Kidney epithelial cell (primary cell): ENCODE results near the gene TNFRSF6B. TPM values are rescaled to one million over a fixed set of nuclear protein-coding genes. Genes with fewer than 3 reads are reported as not detected.

Source experiments
- DNase-seq: peaks from one replicate; pipeline ENCODE4 v3.0.0-alpha.2; 2010; ENCODE audit warnings: low read depth
- H3K27me3 ChIP-seq: 2 replicates; pipeline ENCODE4 v1.6.0; 2011; ENCODE audit warnings: low read length; ENCODE audit not compliant: control insufficient read depth, insufficient read depth
- H3K36me3 ChIP-seq: 2 replicates; pipeline ENCODE4 v1.5.1; 2011; ENCODE audit warnings: low read length; ENCODE audit not compliant: control insufficient read depth, insufficient read depth
- H3K4me3 ChIP-seq: 2 replicates; pipeline ENCODE4 v1.5.1; 2011; ENCODE audit warnings: low read depth, mild to moderate bottlenecking, control low read depth, low read length
- total RNA-seq: library from RNA; depleted of rRNA; stranded (reverse); fragments of >200 nt; gene quantifications from 2 replicates; pipeline ENCODE4 v1.2.3, GENCODE V29; 2015
- TF ChIP-seq, protein P1 (sequence below): IDR thresholded peaks from 2 replicates; pipeline ENCODE4 v1.5.1; 2011; ENCODE audit warnings: mild to moderate bottlenecking, moderate library complexity, low read length, control low read depth, inconsistent platforms; ENCODE audit not compliant: insufficient read depth, poor library complexity, severe bottlenecking

Gene TNFRSF6B
- total RNA-seq, 1 donor from 2014 or later, result 97.0 TPM

DNA sequence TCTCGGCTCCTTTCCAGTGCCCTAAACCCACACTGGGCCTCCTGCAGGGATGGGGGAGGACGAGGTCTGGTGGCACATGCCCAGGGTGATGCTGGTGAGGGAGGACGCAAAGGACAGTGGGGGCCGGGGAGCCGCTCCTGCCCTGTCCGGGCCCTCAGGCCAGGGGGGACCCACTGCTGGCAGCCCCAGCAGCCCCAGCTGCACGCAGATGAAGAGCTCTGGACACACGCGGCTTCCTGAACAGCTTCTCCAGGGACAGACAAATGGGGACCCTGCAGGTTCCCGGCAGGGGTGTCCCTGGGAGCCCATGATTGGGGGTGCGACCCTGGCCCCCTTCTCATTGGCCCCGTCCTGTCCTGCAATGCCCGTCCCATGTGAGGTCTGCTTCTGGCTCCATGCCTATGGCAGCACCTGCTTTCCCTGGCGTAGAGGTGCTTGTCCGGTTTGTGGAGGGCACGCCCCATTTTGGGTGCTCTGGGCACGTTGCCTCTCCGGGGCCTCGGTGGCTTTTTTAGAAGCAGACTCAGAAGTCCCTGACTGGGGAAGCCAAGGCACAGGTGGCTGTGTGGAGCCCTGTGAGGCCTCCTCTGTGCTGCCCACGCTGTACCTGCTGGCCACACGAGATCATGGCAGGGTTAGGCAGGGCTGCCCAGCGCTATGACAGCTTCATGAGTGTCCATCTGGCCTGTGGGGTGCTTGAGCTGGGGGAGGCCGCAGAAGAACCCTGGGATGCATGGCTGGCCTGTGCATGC lies 15.4 kb upstream of the TNFRSF6B start:
- no peak for DNase-seq
- TF ChIP-seq, protein P1, sequence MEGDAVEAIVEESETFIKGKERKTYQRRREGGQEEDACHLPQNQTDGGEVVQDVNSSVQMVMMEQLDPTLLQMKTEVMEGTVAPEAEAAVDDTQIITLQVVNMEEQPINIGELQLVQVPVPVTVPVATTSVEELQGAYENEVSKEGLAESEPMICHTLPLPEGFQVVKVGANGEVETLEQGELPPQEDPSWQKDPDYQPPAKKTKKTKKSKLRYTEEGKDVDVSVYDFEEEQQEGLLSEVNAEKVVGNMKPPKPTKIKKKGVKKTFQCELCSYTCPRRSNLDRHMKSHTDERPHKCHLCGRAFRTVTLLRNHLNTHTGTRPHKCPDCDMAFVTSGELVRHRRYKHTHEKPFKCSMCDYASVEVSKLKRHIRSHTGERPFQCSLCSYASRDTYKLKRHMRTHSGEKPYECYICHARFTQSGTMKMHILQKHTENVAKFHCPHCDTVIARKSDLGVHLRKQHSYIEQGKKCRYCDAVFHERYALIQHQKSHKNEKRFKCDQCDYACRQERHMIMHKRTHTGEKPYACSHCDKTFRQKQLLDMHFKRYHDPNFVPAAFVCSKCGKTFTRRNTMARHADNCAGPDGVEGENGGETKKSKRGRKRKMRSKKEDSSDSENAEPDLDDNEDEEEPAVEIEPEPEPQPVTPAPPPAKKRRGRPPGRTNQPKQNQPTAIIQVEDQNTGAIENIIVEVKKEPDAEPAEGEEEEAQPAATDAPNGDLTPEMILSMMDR, result no peak
- Histone ChIP-seq H3K36me3 (no peaks in the 10 kb centered on the region), H3K27me3 (no peaks in the 10 kb centered on the region), H3K4me3 (no peak overlapping the region)

GRCh38 chr20:63681609-63682142 lies 14.8 kb upstream of the TNFRSF6B start:
- TF ChIP-seq, protein P1, result no peak
- H3K36me3 ChIP-seq, result no peaks in the 10 kb centered on the region
- no peak for DNase-seq
- H3K27me3 ChIP-seq, result no peaks in the 10 kb centered on the region
- H3K4me3 ChIP-seq, result no peak overlapping the region

DNA sequence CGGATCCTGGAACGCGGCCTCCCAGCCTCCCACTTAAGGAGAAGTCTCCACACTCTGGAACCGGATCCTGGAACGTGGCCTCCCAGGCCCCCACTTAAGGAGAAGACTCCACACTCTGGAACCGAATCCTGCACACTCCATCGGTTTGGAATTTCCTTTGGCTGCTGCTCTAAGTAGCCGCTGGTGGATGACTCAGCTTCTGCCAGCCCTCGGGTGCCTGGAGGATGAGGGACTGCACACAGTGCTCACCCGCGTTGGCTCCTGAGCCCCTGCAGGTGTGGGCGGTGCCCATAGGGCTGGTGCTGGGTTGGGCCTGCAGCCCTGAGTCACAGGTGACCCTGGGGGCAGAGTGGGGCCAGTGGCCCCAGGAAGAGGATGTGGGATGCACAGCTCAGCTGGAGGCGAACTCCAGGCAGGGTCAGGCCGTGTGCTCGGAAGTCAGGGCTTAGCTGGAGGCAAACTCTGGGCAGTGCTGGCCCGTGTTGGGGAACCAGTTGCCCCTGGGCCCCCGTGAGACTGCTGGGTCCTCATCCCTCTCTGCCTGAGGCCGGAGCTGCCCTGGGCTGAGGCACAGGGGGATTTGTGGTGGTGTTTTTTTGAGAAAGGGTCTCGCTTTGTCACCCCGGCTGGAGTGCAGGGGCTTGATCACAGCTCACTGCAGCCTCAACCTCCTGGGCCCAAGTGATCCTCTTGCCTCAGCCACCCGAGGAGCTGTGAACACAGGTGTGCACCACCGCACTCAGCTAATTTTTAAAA lies 13.9 kb upstream of the TNFRSF6B start:
- TF ChIP-seq, protein P1, result no peak
- peak; percentile 96 for DNase-seq
- no peaks in the 10 kb centered on the region for H3K27me3 ChIP-seq
- no peak overlapping the region for H3K4me3 ChIP-seq
- H3K36me3 ChIP-seq, result no peaks in the 10 kb centered on the region

- H3K4me3 ChIP-seq, result no peak overlapping the region
- TF ChIP-seq, protein P1, result no peak
- no peaks in the 10 kb centered on the region for H3K27me3 ChIP-seq
- no peaks in the 10 kb centered on the region for H3K36me3 ChIP-seq
- DNase-seq, result no peak
These were observed 11.0 kb upstream of the TNFRSF6B start for GRCh38 chr20:63685269-63686026.

DNA sequence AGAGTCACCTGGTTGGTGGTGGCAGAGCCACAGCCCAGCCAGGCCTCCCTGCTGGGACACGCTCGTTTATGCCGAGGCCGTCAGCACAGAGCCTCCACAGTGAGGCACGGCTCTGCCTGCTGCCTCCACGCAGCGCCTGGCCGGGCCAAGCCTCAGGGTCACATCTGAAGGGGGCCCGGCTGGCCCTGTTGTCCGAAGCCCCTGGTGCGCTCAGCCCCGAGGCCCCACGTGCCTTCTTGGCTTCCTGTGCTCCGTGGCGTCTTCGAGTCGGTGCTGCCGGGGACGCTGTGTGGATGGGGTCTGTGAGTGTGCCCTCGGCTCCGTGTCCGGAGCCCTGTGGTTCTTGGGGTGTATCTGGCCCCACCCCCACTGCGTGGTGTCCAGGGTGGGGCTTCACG lies 10.4 kb upstream of the TNFRSF6B start:
- Histone ChIP-seq H3K4me3 (no peak overlapping the region), H3K27me3 (no peaks in the 10 kb centered on the region), H3K36me3 (no peaks in the 10 kb centered on the region)
- TF ChIP-seq, protein P1, result no peak
- DNase-seq, result no peak
